HUES6 (cell line): ENCODE measurements around the gene DTWD2.
A peak's percentile ranks its signal among the peaks of the same experiment; 100 is the strongest.
"Not testable (repeated sequence)": the region's sequence is repeated elsewhere in the genome, so short reads cannot be mapped to it uniquely, and the experiment has no call there.

Source experiments
- H3K27ac ChIP-seq: 2 replicates; pipeline ENCODE4 v1.7.0; 2013; ENCODE audit warnings: low read depth, mild to moderate bottlenecking, low read length, inconsistent platforms
- H3K27me3 ChIP-seq: 2 replicates; pipeline ENCODE4 v1.6.1; 2013; ENCODE audit warnings: low read length; ENCODE audit not compliant: control insufficient read depth, insufficient read depth
- H3K36me3 ChIP-seq: 2 replicates; pipeline ENCODE4 v1.6.1; 2013; ENCODE audit warnings: low read length; ENCODE audit not compliant: control insufficient read depth, insufficient read depth
- H3K4me1 ChIP-seq: 2 replicates; pipeline ENCODE4 v1.6.1; 2013; ENCODE audit warnings: low read length; ENCODE audit not compliant: control insufficient read depth, insufficient read depth
- H3K4me3 ChIP-seq: 2 replicates; pipeline ENCODE4 v1.5.1; 2013; ENCODE audit warnings: low read depth, low read length
- H3K9ac ChIP-seq: one replicate; pipeline ENCODE4 v1.6.1; 2013; ENCODE audit warnings: mild to moderate bottlenecking, low read length
- H3K9me3 ChIP-seq: 2 replicates; pipeline ENCODE4 v1.6.1; 2013; ENCODE audit warnings: low read depth, low read length; ENCODE audit not compliant: control insufficient read depth, insufficient read depth

Gene DTWD2

DNA sequence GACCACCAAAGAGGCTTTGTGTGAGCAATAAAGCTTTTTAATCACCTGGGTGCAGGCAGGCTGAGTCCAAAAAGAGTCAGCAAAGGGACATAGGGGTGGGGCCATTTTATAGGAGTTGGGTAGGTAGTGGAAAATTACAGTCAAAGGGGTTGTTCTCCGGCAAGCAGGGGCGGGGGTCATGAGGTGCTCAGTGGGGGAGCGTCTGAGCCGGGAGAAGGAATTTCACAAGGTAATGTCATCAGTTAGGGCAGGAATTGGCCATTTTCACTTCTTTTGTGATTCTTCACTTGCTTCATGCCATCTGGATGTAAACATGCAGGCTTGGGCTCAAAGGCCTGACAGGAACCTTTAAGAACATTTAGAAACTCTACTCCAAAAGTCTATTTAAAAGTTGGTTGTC lies 36.0 kb downstream of the DTWD2 start:
- peak overlapping the region; percentile 83 for H3K27ac ChIP-seq
- H3K27me3 ChIP-seq, H3K36me3 ChIP-seq, H3K9me3 ChIP-seq: not testable (repeated sequence)
- peak overlapping the region; percentile 78 for H3K4me3 ChIP-seq
- H3K4me1 ChIP-seq: peaks cover 25% of the 10 kb centered on the region
- H3K9ac ChIP-seq: peak overlapping the region; percentile 95

DNA sequence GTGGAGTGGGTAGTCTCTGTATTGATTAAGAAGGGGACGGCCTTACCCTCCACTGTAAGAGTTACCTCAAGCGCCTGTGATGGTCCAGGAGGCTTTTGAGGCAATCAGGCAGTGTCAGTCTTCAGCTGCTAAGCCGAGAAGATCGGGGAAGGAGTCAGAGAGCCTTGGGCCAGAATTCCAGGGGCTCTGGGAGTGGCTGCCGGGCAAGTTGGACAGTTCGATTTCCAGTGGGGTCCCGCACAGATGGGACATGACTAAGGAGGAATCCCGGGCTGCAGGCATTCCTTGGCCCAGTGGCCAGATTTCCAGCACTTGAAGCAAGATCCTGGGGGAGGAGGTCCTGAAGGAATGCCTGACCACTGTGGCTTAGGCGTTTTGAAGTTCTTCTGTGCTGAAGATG lies 38.0 kb downstream of the DTWD2 start:
- Histone ChIP-seq H3K36me3 (peaks cover 12% of the 10 kb centered on the region; the same call in 1 of the 2 replicates), H3K27ac (peak overlapping the region; percentile 27; the same call in 1 of the 2 replicates), H3K4me1 (peaks cover 25% of the 10 kb centered on the region), H3K9ac (peak overlapping the region; percentile 95), H3K4me3 (peak overlapping the region; percentile 78; the same call in 1 of the 2 replicates)
- H3K9me3 ChIP-seq, H3K27me3 ChIP-seq: not testable (repeated sequence)

DNA sequence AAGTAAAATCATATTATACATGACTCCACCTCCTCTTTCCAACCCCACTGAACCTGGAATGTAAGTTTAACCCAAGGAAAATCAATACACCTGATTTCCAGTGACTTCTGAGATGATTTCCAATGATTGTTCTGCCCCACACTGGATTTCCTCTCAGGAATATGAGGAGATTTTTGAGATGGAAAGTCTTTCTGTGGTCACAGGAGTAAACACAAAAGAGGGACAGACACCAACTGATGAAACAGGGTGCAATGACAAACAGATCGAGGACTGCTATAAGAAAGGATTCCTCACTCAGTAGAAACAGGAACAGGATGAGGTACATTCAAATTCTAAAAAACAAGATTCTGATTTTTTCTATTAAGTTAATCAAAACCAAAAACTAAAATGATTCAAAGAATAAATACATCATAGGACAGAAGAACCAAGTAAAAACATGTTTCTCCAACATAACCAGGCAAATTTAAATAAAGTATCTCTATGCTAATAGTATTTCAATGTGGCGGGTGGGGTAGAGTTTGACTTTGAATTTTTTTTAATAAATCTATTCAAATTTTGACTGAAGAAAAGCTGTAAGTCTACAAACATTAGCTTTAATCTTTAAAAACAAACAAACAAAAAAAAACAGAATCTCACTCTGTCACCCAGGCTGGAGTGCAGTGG lies 42.1 kb downstream of the DTWD2 start:
- Histone ChIP-seq H3K4me1 (peaks cover 5% of the 10 kb centered on the region; the same call in 1 of the 2 replicates), H3K36me3 (peaks cover 38% of the 10 kb centered on the region), H3K9me3 (no peaks in the 10 kb centered on the region), H3K4me3 (no peak overlapping the region), H3K27ac (no peak overlapping the region), H3K9ac (no peak overlapping the region), H3K27me3 (no peaks in the 10 kb centered on the region)

DNA sequence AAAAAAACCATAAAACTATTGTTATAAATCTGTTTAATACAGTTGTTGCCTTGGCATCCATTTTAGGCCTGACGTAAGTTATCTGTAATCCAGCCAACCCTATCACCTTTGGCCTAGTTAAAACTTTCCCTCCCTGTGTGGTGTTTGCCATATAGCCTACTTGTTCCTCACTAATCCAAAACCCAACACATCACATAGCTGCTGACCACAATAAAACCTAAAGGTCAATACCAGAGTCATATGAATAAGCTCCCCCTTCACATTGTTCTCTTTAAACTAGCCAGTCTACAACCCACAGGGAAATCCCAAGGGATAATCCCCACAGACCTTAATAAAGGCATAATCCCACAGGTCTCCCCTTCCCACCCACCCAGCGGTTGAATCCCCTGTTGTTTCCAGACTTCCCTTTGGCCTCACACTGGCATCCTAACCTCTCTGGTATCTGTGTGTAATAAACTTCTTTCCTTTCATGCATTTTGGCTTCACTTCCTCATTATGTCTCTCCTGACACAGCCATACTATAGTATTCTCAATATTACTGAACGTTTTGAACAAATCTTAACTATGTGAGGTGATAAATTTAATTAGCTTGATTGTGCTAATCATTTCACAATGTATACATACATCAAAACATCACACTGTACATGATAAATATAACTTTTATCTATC lies 50.8 kb downstream of the DTWD2 start:
- H3K9ac ChIP-seq: no peak overlapping the region
- peaks cover 9% of the 10 kb centered on the region; the same call in 1 of the 2 replicates for H3K4me1 ChIP-seq
- H3K27me3 ChIP-seq: no peaks in the 10 kb centered on the region
- H3K9me3 ChIP-seq: peaks cover under 1% of the 10 kb centered on the region; the same call in 1 of the 2 replicates
- H3K27ac ChIP-seq: no peak overlapping the region
- H3K4me3 ChIP-seq: no peak overlapping the region
- H3K36me3 ChIP-seq: peaks cover 55% of the 10 kb centered on the region

DNA sequence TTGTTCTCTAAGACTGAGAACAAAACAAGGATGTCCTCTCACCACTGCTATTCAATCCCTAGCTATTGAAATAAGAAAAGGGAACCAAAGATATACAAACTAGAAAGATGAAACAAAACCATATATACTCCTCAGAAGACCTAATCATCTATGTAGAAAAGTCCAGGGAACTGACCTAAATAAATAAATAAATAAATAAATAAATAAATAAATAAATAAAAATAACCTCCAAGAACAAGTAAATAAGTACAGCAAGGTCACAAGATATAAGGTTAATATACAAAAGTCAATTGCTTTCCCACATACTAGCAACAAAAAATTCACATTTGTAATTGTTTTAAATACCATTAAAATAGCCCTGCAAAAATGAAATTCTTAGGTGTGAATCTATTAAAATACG lies 54.6 kb downstream of the DTWD2 start:
- H3K27me3 ChIP-seq: no peaks in the 10 kb centered on the region
- no peak overlapping the region for H3K27ac ChIP-seq
- H3K36me3 ChIP-seq: peaks cover 60% of the 10 kb centered on the region; the same call in 1 of the 2 replicates
- H3K4me1 ChIP-seq: peaks cover 21% of the 10 kb centered on the region
- H3K4me3 ChIP-seq: no peak overlapping the region
- peaks cover 16% of the 10 kb centered on the region for H3K9me3 ChIP-seq
- no peak overlapping the region for H3K9ac ChIP-seq

DNA sequence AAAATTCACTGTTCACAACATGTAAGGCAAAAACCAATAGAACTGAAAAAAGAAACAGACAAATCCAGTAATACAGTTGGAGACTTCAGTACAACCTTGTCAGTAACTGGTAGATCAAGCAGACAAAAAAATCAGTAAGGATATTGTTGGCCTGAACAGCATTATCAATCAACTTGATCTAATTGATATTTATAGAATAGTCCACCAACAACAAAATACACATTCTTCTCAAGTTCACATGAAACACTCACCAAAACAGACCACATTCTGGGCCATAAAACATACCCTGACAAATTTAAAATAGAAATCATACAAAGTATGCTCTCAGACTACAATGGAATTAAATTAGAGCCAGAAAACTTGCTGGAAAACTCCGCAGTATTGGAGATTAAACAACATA lies 56.8 kb downstream of the DTWD2 start:
- Histone ChIP-seq H3K4me1 (peaks cover 21% of the 10 kb centered on the region), H3K9ac (no peak overlapping the region), H3K9me3 (peaks cover 16% of the 10 kb centered on the region), H3K4me3 (no peak overlapping the region), H3K27ac (no peak overlapping the region), H3K27me3 (no peaks in the 10 kb centered on the region), H3K36me3 (peaks cover 54% of the 10 kb centered on the region; the same call in 1 of the 2 replicates)

DNA sequence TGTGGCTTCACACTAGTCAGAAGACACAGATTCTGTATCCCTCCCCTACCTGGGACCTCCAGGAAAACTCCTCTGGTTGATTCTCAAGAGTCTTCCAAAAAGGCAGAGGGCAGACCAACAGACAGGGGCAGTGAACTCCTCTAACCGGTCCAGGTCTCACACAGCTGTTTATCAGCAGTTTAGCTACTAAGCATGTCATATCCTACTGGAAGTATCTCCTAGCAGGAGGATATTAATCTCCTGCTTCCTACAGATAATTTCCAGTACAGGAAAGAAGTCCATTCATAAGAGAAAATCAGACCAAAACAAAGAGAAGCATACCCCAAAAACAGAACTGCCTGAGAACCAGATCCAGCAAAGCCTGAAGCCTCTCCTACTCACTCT lies 64.3 kb downstream of the DTWD2 start:
- no peak overlapping the region for H3K4me3 ChIP-seq
- H3K9ac ChIP-seq: no peak overlapping the region
- no peaks in the 10 kb centered on the region for H3K27me3 ChIP-seq
- peaks cover 30% of the 10 kb centered on the region; the same call in 1 of the 2 replicates for H3K36me3 ChIP-seq
- H3K9me3 ChIP-seq: no peaks in the 10 kb centered on the region
- peaks cover 37% of the 10 kb centered on the region for H3K4me1 ChIP-seq
- H3K27ac ChIP-seq: no peak overlapping the region

DNA sequence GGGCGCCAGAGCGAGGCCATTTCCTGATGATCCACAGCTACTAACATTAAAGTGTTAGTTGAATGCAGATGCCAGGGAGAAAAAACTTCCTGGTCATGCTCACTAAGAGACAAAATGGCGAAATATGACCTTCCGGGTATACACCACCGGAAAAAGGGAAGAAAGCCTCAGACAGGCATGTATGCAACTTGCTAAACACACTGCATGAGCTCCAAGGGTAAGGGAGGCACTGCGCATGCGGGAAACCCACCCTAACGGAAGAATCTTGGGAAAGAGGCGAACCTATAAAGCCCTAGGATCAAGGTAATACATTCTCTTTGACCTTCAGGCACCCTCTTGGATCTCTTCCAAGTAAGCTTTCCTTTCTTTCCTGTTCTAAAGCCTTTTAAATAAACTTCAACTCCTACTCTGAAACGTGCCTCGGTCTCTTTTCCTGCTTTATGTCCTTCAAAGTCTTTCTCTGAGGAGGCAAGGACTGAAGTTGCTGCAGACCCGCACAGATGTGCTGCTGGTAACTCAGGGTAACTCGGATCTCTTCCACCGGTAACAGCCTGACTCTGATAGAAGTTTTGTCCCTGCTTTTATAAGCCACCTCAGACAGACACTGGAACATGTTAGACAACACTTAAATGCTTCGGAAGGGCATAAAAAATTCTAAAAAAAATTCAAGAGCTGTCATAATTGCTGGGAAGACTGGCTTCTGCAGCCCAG lies 64.9 kb downstream of the DTWD2 start:
- H3K36me3 ChIP-seq: peaks cover 28% of the 10 kb centered on the region; the same call in 1 of the 2 replicates
- no peak overlapping the region for H3K27ac ChIP-seq
- no peaks in the 10 kb centered on the region for H3K27me3 ChIP-seq
- H3K4me1 ChIP-seq: peaks cover 42% of the 10 kb centered on the region
- no peak overlapping the region for H3K4me3 ChIP-seq
- H3K9me3 ChIP-seq: no peaks in the 10 kb centered on the region
- no peak overlapping the region for H3K9ac ChIP-seq

DNA sequence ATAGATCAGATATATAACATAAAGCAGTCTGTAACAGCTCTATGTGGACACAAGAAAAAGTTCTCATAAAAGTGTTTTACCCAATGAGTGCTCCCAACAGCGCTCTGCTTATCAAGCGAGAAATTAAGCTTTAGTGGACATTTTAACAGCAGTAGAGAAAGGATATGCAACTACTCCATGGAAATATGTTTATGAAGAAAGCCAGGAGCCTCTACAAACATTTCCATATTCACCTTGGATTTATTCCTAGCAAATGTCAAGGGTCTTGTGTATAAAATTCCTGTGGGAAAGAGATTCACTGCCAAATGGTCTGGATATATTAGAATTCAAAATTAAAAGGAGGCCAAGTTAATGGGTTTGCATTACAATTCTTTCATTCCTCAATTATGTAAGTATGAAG lies 66.5 kb downstream of the DTWD2 start:
- H3K27ac ChIP-seq: no peak overlapping the region
- peaks cover 25% of the 10 kb centered on the region; the same call in 1 of the 2 replicates for H3K36me3 ChIP-seq
- no peaks in the 10 kb centered on the region for H3K9me3 ChIP-seq
- peaks cover 43% of the 10 kb centered on the region for H3K4me1 ChIP-seq
- H3K27me3 ChIP-seq: no peaks in the 10 kb centered on the region
- H3K4me3 ChIP-seq: no peak overlapping the region
- no peak overlapping the region for H3K9ac ChIP-seq

DNA sequence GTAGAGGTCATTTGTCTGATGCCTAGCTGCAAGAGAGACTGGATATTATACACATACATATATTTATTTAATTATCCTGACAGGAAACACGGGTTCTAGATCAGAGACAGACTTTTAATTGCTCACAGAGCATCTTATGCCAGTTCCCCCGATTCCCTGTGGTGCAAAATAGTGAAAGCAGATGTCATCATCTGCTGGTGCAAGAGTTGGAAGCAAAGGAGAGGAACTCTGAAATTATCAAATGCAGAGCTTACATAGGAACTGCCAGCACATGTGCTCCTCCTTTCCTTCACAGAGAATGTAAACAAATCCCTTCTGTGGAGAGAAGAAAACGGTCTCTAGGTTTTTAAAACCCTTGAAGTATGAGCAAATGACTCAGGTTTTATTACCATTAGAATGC lies 69.3 kb downstream of the DTWD2 start:
- Histone ChIP-seq H3K36me3 (peaks cover 21% of the 10 kb centered on the region), H3K27me3 (no peaks in the 10 kb centered on the region), H3K4me3 (no peak overlapping the region), H3K27ac (peak overlapping the region; percentile 51; the same call in 1 of the 2 replicates), H3K4me1 (peaks cover 41% of the 10 kb centered on the region), H3K9ac (no peak overlapping the region), H3K9me3 (no peaks in the 10 kb centered on the region)

DNA sequence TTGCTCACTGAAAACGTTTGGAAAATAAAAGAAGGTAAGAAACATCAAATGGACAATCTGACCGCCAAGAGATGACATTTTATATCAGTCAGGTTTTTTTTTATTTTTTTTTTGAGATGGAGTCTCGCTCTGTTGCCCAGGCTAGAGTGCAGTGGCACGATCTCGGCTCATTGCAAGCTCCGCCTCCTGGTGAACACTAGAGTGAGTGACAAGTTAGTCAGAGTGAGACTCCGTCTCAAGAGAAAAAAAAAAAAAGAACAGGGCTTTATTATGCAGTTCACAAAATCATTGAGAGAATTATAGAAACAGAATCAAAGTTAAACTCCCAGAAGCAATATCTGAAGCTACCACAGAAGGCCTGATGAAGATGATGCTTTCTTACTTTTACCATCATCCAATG lies 70.1 kb downstream of the DTWD2 start:
- peaks cover 17% of the 10 kb centered on the region for H3K36me3 ChIP-seq
- no peaks in the 10 kb centered on the region for H3K9me3 ChIP-seq
- no peak overlapping the region for H3K27ac ChIP-seq
- H3K27me3 ChIP-seq: no peaks in the 10 kb centered on the region
- no peak overlapping the region for H3K9ac ChIP-seq
- H3K4me3 ChIP-seq: no peak overlapping the region
- peaks cover 33% of the 10 kb centered on the region for H3K4me1 ChIP-seq
